Liver (tissue), 9 donors: ENCODE measurements around the gene KAT2A. TPM values are rescaled to one million over a fixed set of nuclear protein-coding genes. Genes with fewer than 3 reads are reported as not detected.

ENCODE experiments used
- DNase-seq: peaks from one replicate; pipeline ENCODE4 v3.0.0-alpha.2; 2017; ENCODE audit warnings: low spot score
- H3K27ac ChIP-seq, 2 donors: one replicate each; pipeline ENCODE4 v1.7.0; 2013; ENCODE audit warnings: inconsistent platforms in 2 of 2, low read length in 2 of 2, control low read depth in 1 of 2, low read depth in 1 of 2, mild to moderate bottlenecking in 1 of 2
- H3K27me3 ChIP-seq, 4 donors: one replicate each; pipeline versions ENCODE4 v1.6.1 to v1.7.0; 2013; ENCODE audit warnings: low read length in 3 of 4, inconsistent platforms in 1 of 4, mild to moderate bottlenecking in 1 of 4, moderate library complexity in 1 of 4; ENCODE audit not compliant: control insufficient read depth in 4 of 4, insufficient read depth in 4 of 4
- H3K36me3 ChIP-seq, 4 donors: one replicate each; pipeline versions ENCODE4 v1.6.1 to v1.7.0; 2013; ENCODE audit warnings: low read length in 3 of 4, mild to moderate bottlenecking in 3 of 4, low read depth in 1 of 4, moderate library complexity in 1 of 4; ENCODE audit not compliant: control insufficient read depth in 4 of 4, insufficient read depth in 3 of 4
- H3K4me1 ChIP-seq, 4 donors: one replicate each; pipeline versions ENCODE4 v1.6.1 to v1.7.0; 2013; ENCODE audit warnings: low read length in 3 of 4, mild to moderate bottlenecking in 3 of 4, moderate library complexity in 1 of 4; ENCODE audit not compliant: control insufficient read depth in 4 of 4, insufficient read depth in 4 of 4
- H3K4me3 ChIP-seq, 3 donors: one replicate each; pipeline versions ENCODE4 v1.6.1 to v1.7.0; 2013; ENCODE audit warnings: low read length in 3 of 3, control low read depth in 1 of 3, low read depth in 1 of 3, mild to moderate bottlenecking in 1 of 3
- H3K9ac ChIP-seq, 2 donors: one replicate each; pipeline ENCODE4 v1.7.0; 2013; ENCODE audit warnings: low read length in 2 of 2, mild to moderate bottlenecking in 2 of 2, moderate library complexity in 2 of 2, control low read depth in 1 of 2, low read depth in 1 of 2
- H3K9me3 ChIP-seq, 4 donors: one replicate each; pipeline versions ENCODE4 v1.6.1 to v1.7.0; 2013; ENCODE audit warnings: low read length in 3 of 4; ENCODE audit not compliant: control insufficient read depth in 4 of 4
- EGR1 ChIP-seq, 2 donors: IDR thresholded peaks; 2 replicates each; pipeline ENCODE4 v1.6.1; 2016 to 2018; ENCODE audit warnings: antibody characterized with exemption in 2 of 2, low read depth in 2 of 2
- FOXA1 ChIP-seq: IDR thresholded peaks from 2 replicates; pipeline ENCODE4 v1.6.1; 2016; ENCODE audit warnings: antibody characterized with exemption
- FOXA2 ChIP-seq: IDR thresholded peaks from 2 replicates; pipeline ENCODE4 v1.6.1; 2016; ENCODE audit warnings: antibody characterized with exemption
- GABPA ChIP-seq, 2 donors: IDR thresholded peaks in 1 of 2; conservative IDR thresholded peaks in 1 of 2; 2 replicates each; pipeline ENCODE4 v1.6.1; 2016; ENCODE audit warnings: antibody characterized with exemption in 2 of 2, mild to moderate bottlenecking in 1 of 2, moderate library complexity in 1 of 2
- HNF4A ChIP-seq, 2 donors: conservative IDR thresholded peaks; 2 replicates each; pipeline ENCODE4 v1.6.1; 2016; ENCODE audit warnings: antibody characterized with exemption in 2 of 2, mild to moderate bottlenecking in 2 of 2
- HNF4G ChIP-seq: IDR thresholded peaks from 2 replicates; pipeline ENCODE4 v1.6.1; 2016; ENCODE audit warnings: antibody characterized with exemption
- JUND ChIP-seq, 2 donors: IDR thresholded peaks; 2 replicates each; pipeline ENCODE4 v1.6.1; 2016; ENCODE audit warnings: antibody characterized with exemption in 2 of 2
- MAX ChIP-seq: IDR thresholded peaks from 2 replicates; pipeline ENCODE4 v1.6.1; 2016; ENCODE audit warnings: antibody characterized with exemption
- NR2F2 ChIP-seq: IDR thresholded peaks from 2 replicates; pipeline ENCODE4 v1.6.1; 2016; ENCODE audit warnings: antibody characterized with exemption
- RAD21 ChIP-seq, 2 donors: IDR thresholded peaks; 2 replicates each; pipeline ENCODE4 v1.6.1; 2016; ENCODE audit warnings: antibody characterized with exemption in 2 of 2, mild to moderate bottlenecking in 2 of 2
- RXRA ChIP-seq, 2 donors: IDR thresholded peaks; 2 replicates each; pipeline ENCODE4 v1.6.1; 2017 to 2018; ENCODE audit warnings: antibody characterized with exemption in 2 of 2, mild to moderate bottlenecking in 1 of 2
- SP1 ChIP-seq: IDR thresholded peaks from 2 replicates; pipeline ENCODE4 v1.6.1; 2018; ENCODE audit warnings: antibody characterized with exemption, mild to moderate bottlenecking
- TAF1 ChIP-seq: conservative IDR thresholded peaks from 2 replicates; pipeline ENCODE4 v1.6.1; 2016; ENCODE audit warnings: antibody characterized with exemption, mild to moderate bottlenecking
- YY1 ChIP-seq: IDR thresholded peaks from 2 replicates; pipeline ENCODE4 v1.6.1; 2016; ENCODE audit warnings: antibody characterized with exemption, mild to moderate bottlenecking
- WGBS: extraction: QIAGEN DNeasy Blood & Tissue Kit; methylation state at CpG from one replicate; pipeline ENCODE4 v1.1.7; 2013; 5-methylcytosine and 5-hydroxymethylcytosine counted together
- polyA plus RNA-seq, 2 donors: library from polyadenylated mRNA; stranded (reverse) in 1 of 2; unstranded in 1 of 2; fragments of 200-250 nt in 1 of 2; fragments of >200 nt in 1 of 2; fragmentation: Nextera tagmentation in 1 of 2; extraction: Ambion mirVana in 1 of 2; gene quantifications; one replicate each; pipeline versions ENCODE4 v1.2.1 to v1.2.3, GENCODE V29; 2013 to 2015
- total RNA-seq, 2 donors: library from RNA; depleted of rRNA; stranded (reverse); fragments of >200 nt; gene quantifications; one replicate each; pipeline ENCODE4 v1.2.3, GENCODE V29; 2014
- TF ChIP-seq, protein P1 (sequence below): fragments of 150-350 bp; IDR thresholded peaks from 2 replicates; pipeline ENCODE4 v1.5.1; 2017; ENCODE audit warnings: improper control_type of control experiment, low read depth, low read length; ENCODE audit not compliant: missing input control
- TF ChIP-seq, protein P2 (sequence below): IDR thresholded peaks from 2 replicates; pipeline ENCODE4 v1.6.1; 2016; ENCODE audit warnings: antibody characterized with exemption, mild to moderate bottlenecking
- TF ChIP-seq, protein P3 (sequence below): IDR thresholded peaks from 2 replicates; pipeline ENCODE4 v1.6.1; 2016; ENCODE audit warnings: antibody characterized with exemption
- TF ChIP-seq, protein P4 (sequence below): IDR thresholded peaks from 2 replicates; pipeline ENCODE4 v1.6.1; 2016; ENCODE audit warnings: antibody characterized with exemption
- donor health status: healthy.
- donor health status: healthy.
- donor health status: healthy.
- donor health status: healthy.
- donor health status: healthy.

Gene KAT2A
- total and polyA plus RNA-seq, 4 donors: 5.1 to 14.4 (median 9.6) TPM

DNA sequence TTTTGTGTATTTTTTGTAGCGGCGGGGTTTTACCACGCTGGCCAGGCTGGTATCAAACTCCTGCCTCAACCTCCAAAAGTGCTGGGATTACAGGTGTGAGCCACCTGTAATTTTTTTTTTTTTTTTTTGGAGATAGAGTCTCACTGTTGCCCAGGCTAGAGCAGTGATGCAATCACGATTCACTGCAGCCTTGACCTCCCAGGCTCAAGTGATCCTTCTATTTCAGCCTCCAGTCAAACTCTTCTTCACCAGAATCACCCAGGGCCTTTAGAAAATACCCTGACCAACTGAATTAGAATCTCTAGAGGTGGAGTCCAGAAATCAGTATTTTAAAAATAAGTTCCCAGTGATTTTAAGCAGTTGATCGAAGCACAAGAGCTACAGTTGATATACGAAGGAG, 14.0 kb upstream of the KAT2A start:
- peaks cover 16 to 42% (median 22%) of the 10 kb centered on the region in 4 donors for H3K4me1 ChIP-seq
- TF ChIP-seq GABPA (IDR thresholded peaks at IDR 0.05 in 1 of 2, conservative IDR thresholded peaks at IDR 0.05 in 1 of 2): no peak
- TF ChIP-seq YY1: no peak
- no peak for TF ChIP-seq HNF4G
- TF ChIP-seq TAF1: no peak
- H3K36me3 ChIP-seq: peaks cover under 1 to 4% (median 1%) of the 10 kb centered on the region in 4 donors
- no peak overlapping the region for H3K9ac ChIP-seq
- peak overlapping the region in 2 of 3 donors; percentile 7 to 18 for H3K4me3 ChIP-seq
- DNase-seq: no peak
- H3K27ac ChIP-seq: peak overlapping the region; percentile 88 to 95
- no peaks in the 10 kb centered on the region for H3K27me3 ChIP-seq
- H3K9me3 ChIP-seq: no peaks in the 10 kb centered on the region
- 76% methylated on average over 6 of the region's 6 CpGs for WGBS

- Histone ChIP-seq H3K4me1 (peaks cover 14 to 34% (median 22%) of the 10 kb centered on the region in 4 donors), H3K27me3 (no peaks in the 10 kb centered on the region), H3K27ac (peak overlapping the region; percentile 38 to 95), H3K4me3 (no peak overlapping the region), H3K9ac (no peak overlapping the region), H3K36me3 (peaks cover 5 to 17% (median 14%) of the 10 kb centered on the region in 4 donors), H3K9me3 (no peaks in the 10 kb centered on the region)
- TF ChIP-seq GABPA (IDR thresholded peaks at IDR 0.05 in 1 of 2, conservative IDR thresholded peaks at IDR 0.05 in 1 of 2) (no peak), NR2F2 (no peak), FOXA2 (no peak), YY1 (no peak), RXRA (IDR thresholded peaks at IDR 0.05) (no peak), HNF4G (no peak), HNF4A (conservative IDR thresholded peaks at IDR 0.05) (no peak), MAX (no peak), FOXA1 (no peak), TAF1 (no peak), JUND (IDR thresholded peaks at IDR 0.05) (no peak), RAD21 (IDR thresholded peaks at IDR 0.05) (no peak), EGR1 (IDR thresholded peaks at IDR 0.05; ENCODE audit: low read depth in 2 of 2) (no peak), SP1 (no peak)
- TF ChIP-seq, protein P1, sequence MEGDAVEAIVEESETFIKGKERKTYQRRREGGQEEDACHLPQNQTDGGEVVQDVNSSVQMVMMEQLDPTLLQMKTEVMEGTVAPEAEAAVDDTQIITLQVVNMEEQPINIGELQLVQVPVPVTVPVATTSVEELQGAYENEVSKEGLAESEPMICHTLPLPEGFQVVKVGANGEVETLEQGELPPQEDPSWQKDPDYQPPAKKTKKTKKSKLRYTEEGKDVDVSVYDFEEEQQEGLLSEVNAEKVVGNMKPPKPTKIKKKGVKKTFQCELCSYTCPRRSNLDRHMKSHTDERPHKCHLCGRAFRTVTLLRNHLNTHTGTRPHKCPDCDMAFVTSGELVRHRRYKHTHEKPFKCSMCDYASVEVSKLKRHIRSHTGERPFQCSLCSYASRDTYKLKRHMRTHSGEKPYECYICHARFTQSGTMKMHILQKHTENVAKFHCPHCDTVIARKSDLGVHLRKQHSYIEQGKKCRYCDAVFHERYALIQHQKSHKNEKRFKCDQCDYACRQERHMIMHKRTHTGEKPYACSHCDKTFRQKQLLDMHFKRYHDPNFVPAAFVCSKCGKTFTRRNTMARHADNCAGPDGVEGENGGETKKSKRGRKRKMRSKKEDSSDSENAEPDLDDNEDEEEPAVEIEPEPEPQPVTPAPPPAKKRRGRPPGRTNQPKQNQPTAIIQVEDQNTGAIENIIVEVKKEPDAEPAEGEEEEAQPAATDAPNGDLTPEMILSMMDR: no peak
- TF ChIP-seq, protein P2, sequence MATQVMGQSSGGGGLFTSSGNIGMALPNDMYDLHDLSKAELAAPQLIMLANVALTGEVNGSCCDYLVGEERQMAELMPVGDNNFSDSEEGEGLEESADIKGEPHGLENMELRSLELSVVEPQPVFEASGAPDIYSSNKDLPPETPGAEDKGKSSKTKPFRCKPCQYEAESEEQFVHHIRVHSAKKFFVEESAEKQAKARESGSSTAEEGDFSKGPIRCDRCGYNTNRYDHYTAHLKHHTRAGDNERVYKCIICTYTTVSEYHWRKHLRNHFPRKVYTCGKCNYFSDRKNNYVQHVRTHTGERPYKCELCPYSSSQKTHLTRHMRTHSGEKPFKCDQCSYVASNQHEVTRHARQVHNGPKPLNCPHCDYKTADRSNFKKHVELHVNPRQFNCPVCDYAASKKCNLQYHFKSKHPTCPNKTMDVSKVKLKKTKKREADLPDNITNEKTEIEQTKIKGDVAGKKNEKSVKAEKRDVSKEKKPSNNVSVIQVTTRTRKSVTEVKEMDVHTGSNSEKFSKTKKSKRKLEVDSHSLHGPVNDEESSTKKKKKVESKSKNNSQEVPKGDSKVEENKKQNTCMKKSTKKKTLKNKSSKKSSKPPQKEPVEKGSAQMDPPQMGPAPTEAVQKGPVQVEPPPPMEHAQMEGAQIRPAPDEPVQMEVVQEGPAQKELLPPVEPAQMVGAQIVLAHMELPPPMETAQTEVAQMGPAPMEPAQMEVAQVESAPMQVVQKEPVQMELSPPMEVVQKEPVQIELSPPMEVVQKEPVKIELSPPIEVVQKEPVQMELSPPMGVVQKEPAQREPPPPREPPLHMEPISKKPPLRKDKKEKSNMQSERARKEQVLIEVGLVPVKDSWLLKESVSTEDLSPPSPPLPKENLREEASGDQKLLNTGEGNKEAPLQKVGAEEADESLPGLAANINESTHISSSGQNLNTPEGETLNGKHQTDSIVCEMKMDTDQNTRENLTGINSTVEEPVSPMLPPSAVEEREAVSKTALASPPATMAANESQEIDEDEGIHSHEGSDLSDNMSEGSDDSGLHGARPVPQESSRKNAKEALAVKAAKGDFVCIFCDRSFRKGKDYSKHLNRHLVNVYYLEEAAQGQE: no peak
- TF ChIP-seq, protein P3, sequence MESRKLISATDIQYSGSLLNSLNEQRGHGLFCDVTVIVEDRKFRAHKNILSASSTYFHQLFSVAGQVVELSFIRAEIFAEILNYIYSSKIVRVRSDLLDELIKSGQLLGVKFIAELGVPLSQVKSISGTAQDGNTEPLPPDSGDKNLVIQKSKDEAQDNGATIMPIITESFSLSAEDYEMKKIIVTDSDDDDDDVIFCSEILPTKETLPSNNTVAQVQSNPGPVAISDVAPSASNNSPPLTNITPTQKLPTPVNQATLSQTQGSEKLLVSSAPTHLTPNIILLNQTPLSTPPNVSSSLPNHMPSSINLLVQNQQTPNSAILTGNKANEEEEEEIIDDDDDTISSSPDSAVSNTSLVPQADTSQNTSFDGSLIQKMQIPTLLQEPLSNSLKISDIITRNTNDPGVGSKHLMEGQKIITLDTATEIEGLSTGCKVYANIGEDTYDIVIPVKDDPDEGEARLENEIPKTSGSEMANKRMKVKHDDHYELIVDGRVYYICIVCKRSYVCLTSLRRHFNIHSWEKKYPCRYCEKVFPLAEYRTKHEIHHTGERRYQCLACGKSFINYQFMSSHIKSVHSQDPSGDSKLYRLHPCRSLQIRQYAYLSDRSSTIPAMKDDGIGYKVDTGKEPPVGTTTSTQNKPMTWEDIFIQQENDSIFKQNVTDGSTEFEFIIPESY: no peak
- TF ChIP-seq, protein P4, sequence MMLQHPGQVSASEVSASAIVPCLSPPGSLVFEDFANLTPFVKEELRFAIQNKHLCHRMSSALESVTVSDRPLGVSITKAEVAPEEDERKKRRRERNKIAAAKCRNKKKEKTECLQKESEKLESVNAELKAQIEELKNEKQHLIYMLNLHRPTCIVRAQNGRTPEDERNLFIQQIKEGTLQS: no peak
- DNase-seq: no peak
- WGBS: 61% methylated on average over 4 of the region's 4 CpGs
Measured at GRCh38 chr17:42133461-42134041, 12.4 kb upstream of the KAT2A start.
